Stomach (tissue), 9 donors: Measurements from ENCODE around the gene CA5A. TPM values are rescaled to one million over a fixed set of nuclear protein-coding genes. Genes with fewer than 3 reads are reported as not detected.
A peak's percentile ranks its signal among the peaks of the same experiment; 100 is the strongest.
"Not testable (repeated sequence)": the region's sequence is repeated elsewhere in the genome, so short reads cannot be mapped to it uniquely, and the experiment has no call there.

Experiments
- DNase-seq, 2 donors: peaks; one replicate each; pipeline versions ENCODE4 v3.0.0 to v3.0.0-alpha.2; 2013 to 2019
- H3K27ac ChIP-seq, 5 donors: fragments of 200-600 bp in 4 of 5; sonication (generic) in 4 of 5; one replicate each; pipeline ENCODE4 v1.5.1; 2013 to 2019; ENCODE audit warnings: mild to moderate bottlenecking in 1 of 5, moderate library complexity in 1 of 5
- H3K27me3 ChIP-seq, 3 donors: fragments of 200-600 bp; sonication (generic); one replicate each; pipeline ENCODE4 v1.5.1; 2017 to 2019; ENCODE audit warnings: mixed run types in 1 of 3
- H3K36me3 ChIP-seq, 4 donors: fragments of 200-600 bp; sonication (generic); 1 replicate in 3 of 4; 2 replicates in 1 of 4; pipeline ENCODE4 v1.5.1; 2016 to 2019
- H3K4me1 ChIP-seq, 4 donors: fragments of 200-600 bp; sonication (generic); one replicate each; pipeline ENCODE4 v1.5.1; 2016 to 2019
- H3K4me3 ChIP-seq, 4 donors: fragments of 200-600 bp; sonication (generic) in 3 of 4; one replicate each; pipeline ENCODE4 v1.5.1; 2016 to 2019; ENCODE audit warnings: mild to moderate bottlenecking in 1 of 4
- H3K9me3 ChIP-seq, 4 donors: fragments of 200-600 bp; sonication (generic); one replicate each; pipeline ENCODE4 v1.5.1; 2016 to 2019
- CTCF ChIP-seq, 7 experiments: fragments of 450-650 bp in 4 of 7; fragments of 200-600 bp in 3 of 7; sonication (generic) in 3 of 7; IDR thresholded peaks; one replicate each; pipeline ENCODE4 v1.5.1; 2016 to 2019; ENCODE audit warnings: antibody characterized with exemption in 7 of 7, control low read depth in 2 of 7, mild to moderate bottlenecking in 1 of 7
- EP300 ChIP-seq: sonication (generic); formaldehyde crosslinking; IDR thresholded peaks from one replicate; pipeline ENCODE4 v1.6.1; 2017; ENCODE audit warnings: antibody characterized with exemption
- POLR2A ChIP-seq, 4 donors: fragments of 450-650 bp; IDR thresholded peaks; one replicate each; pipeline ENCODE4 v1.6.1; 2016; ENCODE audit warnings: antibody characterized with exemption in 4 of 4, control low read depth in 2 of 4, mild to moderate bottlenecking in 1 of 4, moderate library complexity in 1 of 4
- POLR2AphosphoS5 ChIP-seq, 3 donors: sonication (generic); formaldehyde crosslinking; IDR thresholded peaks; one replicate each; pipeline ENCODE4 v1.6.1; 2016; ENCODE audit warnings: antibody characterized with exemption in 3 of 3
- WGBS, 5 donors: extraction: QIAGEN DNeasy Blood & Tissue Kit in 3 of 5; methylation state at CpG; one replicate each; pipeline versions ENCODE4 v1.1.5 to v1.1.7; 2013 to 2018; 5-methylcytosine and 5-hydroxymethylcytosine counted together
- intact Hi-C: fragments of 100-400 bp; cut with DNase I; formaldehyde crosslinking; loops from one replicate; pipeline ENCODE4 v1.15.1; 2023; ENCODE audit warnings: low total_unique reads
- polyA plus RNA-seq, 3 donors: library from polyadenylated mRNA; stranded (reverse); fragments of 200-250 nt; gene quantifications; one replicate each; pipeline ENCODE4 v1.2.3, GENCODE V29; 2013
- total RNA-seq, 5 donors: library from RNA; depleted of rRNA; stranded (reverse); fragments of >200 nt; gene quantifications; one replicate each; pipeline versions ENCODE4 v1.1.0 to v1.2.3, GENCODE V29; 2014 to 2016
- donor health status: healthy with polysubstance abuse.
- donor health status: Bipolar disorder and iron deficiency.
- donor health status: healthy.

Gene CA5A
- total and polyA plus RNA-seq, 8 donors: not detected

- H3K4me3 ChIP-seq: no peak overlapping the region
- no peaks in the 10 kb centered on the region for H3K36me3 ChIP-seq
- 46 to 60% (median 56%) methylated on average over 24 to 26 of the region's 26 CpGs for WGBS, 5 donors
- peaks cover 82 to 99% (median 96%) of the 10 kb centered on the region in 4 donors for H3K4me1 ChIP-seq
- no peak for DNase-seq
- intact Hi-C loops: no loop called here
- peak overlapping the region; percentile 70 to 89 (median 85) for H3K27ac ChIP-seq
- no peak for TF ChIP-seq POLR2A (IDR thresholded peaks at IDR 0.05)
- peak in 2 of 3 donors; percentile 37 to 49 for TF ChIP-seq POLR2AphosphoS5 (IDR thresholded peaks at IDR 0.05)
- no peaks in the 10 kb centered on the region for H3K9me3 ChIP-seq
- no peaks in the 10 kb centered on the region for H3K27me3 ChIP-seq
Measured at GRCh38 chr16:87860553-87861299, 75.6 kb downstream of the CA5A start.

GRCh38 chr16:87858151-87858993 is 78.0 kb downstream of the CA5A start:
- H3K4me1 ChIP-seq: peaks cover 82 to 99% (median 96%) of the 10 kb centered on the region in 4 donors
- H3K4me3 ChIP-seq, intact Hi-C loops, H3K27me3 ChIP-seq, H3K36me3 ChIP-seq, H3K9me3 ChIP-seq: not testable (repeated sequence)
- H3K27ac ChIP-seq: peak overlapping the region; percentile 10 to 94 (median 88)
- DNase-seq: peak in 1 of 2 donors; percentile 84
- WGBS, 5 donors: 52 to 62% (median 60%) methylated on average over 20 to 27 of the region's 27 CpGs

GRCh38 chr16:87856791-87857228 is 79.5 kb downstream of the CA5A start:
- no peaks in the 10 kb centered on the region for H3K27me3 ChIP-seq
- no peak for DNase-seq
- H3K27ac ChIP-seq: peak overlapping the region; percentile 69 to 94 (median 88)
- peaks cover 86 to 99% (median 96%) of the 10 kb centered on the region in 4 donors for H3K4me1 ChIP-seq
- no peaks in the 10 kb centered on the region for H3K9me3 ChIP-seq
- whole genome bisulfite sequencing, 5 donors: 48 to 74% (median 59%) methylated on average over 9 to 15 of the region's 15 CpGs
- peaks cover 0 to 2% (median 0%) of the 10 kb centered on the region in 4 donors for H3K36me3 ChIP-seq
- no peak for TF ChIP-seq POLR2A (IDR thresholded peaks at IDR 0.05)
- no peak for TF ChIP-seq POLR2AphosphoS5 (IDR thresholded peaks at IDR 0.05)
- no peak for TF ChIP-seq CTCF (IDR thresholded peaks at IDR 0.05)
- peak overlapping the region in 1 of 4 donors; percentile 6 for H3K4me3 ChIP-seq
- intact Hi-C loops: no loop called here

GRCh38 chr16:87855852-87856715 is 80.2 kb downstream of the CA5A start:
- Histone ChIP-seq H3K4me1 (peaks cover 84 to 99% (median 93%) of the 10 kb centered on the region in 4 donors), H3K36me3 (peaks cover 4 to 9% (median 6%) of the 10 kb centered on the region in 4 donors), H3K4me3 (peak overlapping the region in 3 of 4 donors; percentile 4 to 15 (median 11)), H3K27me3 (no peaks in the 10 kb centered on the region), H3K27ac (peak overlapping the region; percentile 69 to 94 (median 88)), H3K9me3 (no peaks in the 10 kb centered on the region)
- intact Hi-C loops: no loop called here
- 21 to 49% (median 44%) methylated on average over 15 to 26 of the region's 26 CpGs for WGBS, 5 donors
- no peak for TF ChIP-seq CTCF (IDR thresholded peaks at IDR 0.05)
- peak; percentile 91 for TF ChIP-seq EP300
- TF ChIP-seq POLR2A (IDR thresholded peaks at IDR 0.05): no peak
- peak; percentile 64 to 84 (median 70) for TF ChIP-seq POLR2AphosphoS5 (IDR thresholded peaks at IDR 0.05)
- DNase-seq: peak; percentile 69 to 86
